SK-N-SH (cell line): ENCODE results near the gene SPATA3.

ENCODE experiments used
- CTCF ChIP-seq: fragments of 200-600 bp; sonication (generic); IDR thresholded peaks from 2 replicates; pipeline ENCODE4 v1.6.1; 2017; ENCODE audit warnings: antibody characterized with exemption, mild to moderate bottlenecking, moderate library complexity
- EP300 ChIP-seq, 2 experiments: IDR thresholded peaks; 2 replicates each; pipeline versions ENCODE4 v1.4.0 to v1.6.1; 2012; ENCODE audit warnings: borderline replicate concordance in 1 of 2, low read depth in 1 of 2, low read length in 1 of 2
- EZH2phosphoT487 ChIP-seq: fragments of 200-600 bp; sonication (generic); IDR thresholded peaks from 2 replicates; pipeline ENCODE4 v1.6.1; 2017; ENCODE audit warnings: low read depth, mixed run types, mild to moderate bottlenecking, antibody characterized with exemption, moderate library complexity, borderline replicate concordance
- JUND ChIP-seq: IDR thresholded peaks from 2 replicates; pipeline ENCODE4 v1.4.0; 2012
- MAX ChIP-seq: IDR thresholded peaks from 2 replicates; pipeline ENCODE4 v1.4.0; 2012; ENCODE audit warnings: low read depth
- POLR2AphosphoS5 ChIP-seq: IDR thresholded peaks from 2 replicates; pipeline ENCODE4 v1.6.1; 2012; ENCODE audit warnings: low read depth, low read length
- RAD21 ChIP-seq: IDR thresholded peaks from 2 replicates; pipeline ENCODE4 v1.6.1; 2012; ENCODE audit warnings: mild to moderate bottlenecking, low read length
- RCOR1 ChIP-seq: fragments of 150-350 bp; IDR thresholded peaks from 2 replicates; pipeline ENCODE4 v1.6.1; 2017; ENCODE audit warnings: antibody characterized with exemption, low read length
- TAF1 ChIP-seq: IDR thresholded peaks from 2 replicates; pipeline ENCODE4 v1.6.1; 2012; ENCODE audit warnings: low read depth, mild to moderate bottlenecking, low read length, moderate library complexity, borderline replicate concordance
- YY1 ChIP-seq: IDR thresholded peaks from 2 replicates; pipeline ENCODE4 v1.4.0; 2012; ENCODE audit warnings: low read depth, mild to moderate bottlenecking
- ZBTB33 ChIP-seq: IDR thresholded peaks from 2 replicates; pipeline ENCODE4 v1.4.0; 2012; ENCODE audit warnings: low read depth, borderline replicate concordance

- TF ChIP-seq CTCF (no peak), EP300 (IDR thresholded peaks at IDR 0.05; ENCODE audit: borderline replicate concordance in 1 of 2, low read depth in 1 of 2, low read length in 1 of 2) (no peak), RAD21 (no peak), POLR2AphosphoS5 (no peak), ZBTB33 (no peak), RCOR1 (no peak), EZH2phosphoT487 (no peak), MAX (no peak), JUND (no peak), TAF1 (no peak), YY1 (no peak)
Observed at GRCh38 chr2:231034291-231034882, 38.5 kb downstream of the SPATA3 start.
